HG02870 (cell line): ENCODE data around the gene HS6ST2.

Experiments
- ATAC-seq: cut with Tn5 transposase; IDR thresholded peaks from one replicate; pipeline ENCODE4 v1.9.1; 2021; ENCODE audit warnings: mild to moderate bottlenecking, moderate library complexity; ENCODE audit not compliant: unreplicated experiment

The HS6ST2 gene

DNA sequence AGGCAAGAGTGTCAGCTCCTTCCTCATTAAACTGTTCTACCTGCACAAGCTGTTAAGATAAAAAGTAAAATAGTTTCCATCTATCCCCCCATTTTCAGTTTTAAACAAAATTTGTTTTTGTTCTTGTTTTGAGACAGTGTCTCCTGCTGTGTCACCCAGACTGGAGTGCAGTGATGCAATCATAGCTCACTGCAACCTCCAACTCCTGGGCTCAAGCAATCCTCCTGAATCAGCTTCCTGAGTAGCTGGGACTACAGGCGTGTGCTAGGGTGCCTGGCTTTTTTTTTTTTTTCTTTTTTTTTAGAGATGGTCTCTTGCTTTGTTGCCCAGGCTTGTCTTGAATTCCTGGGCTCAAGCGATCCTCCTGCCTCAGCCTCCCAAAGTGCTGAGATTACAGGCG, 105.4 kb downstream of the HS6ST2 start:
- ATAC-seq, result no peak

DNA sequence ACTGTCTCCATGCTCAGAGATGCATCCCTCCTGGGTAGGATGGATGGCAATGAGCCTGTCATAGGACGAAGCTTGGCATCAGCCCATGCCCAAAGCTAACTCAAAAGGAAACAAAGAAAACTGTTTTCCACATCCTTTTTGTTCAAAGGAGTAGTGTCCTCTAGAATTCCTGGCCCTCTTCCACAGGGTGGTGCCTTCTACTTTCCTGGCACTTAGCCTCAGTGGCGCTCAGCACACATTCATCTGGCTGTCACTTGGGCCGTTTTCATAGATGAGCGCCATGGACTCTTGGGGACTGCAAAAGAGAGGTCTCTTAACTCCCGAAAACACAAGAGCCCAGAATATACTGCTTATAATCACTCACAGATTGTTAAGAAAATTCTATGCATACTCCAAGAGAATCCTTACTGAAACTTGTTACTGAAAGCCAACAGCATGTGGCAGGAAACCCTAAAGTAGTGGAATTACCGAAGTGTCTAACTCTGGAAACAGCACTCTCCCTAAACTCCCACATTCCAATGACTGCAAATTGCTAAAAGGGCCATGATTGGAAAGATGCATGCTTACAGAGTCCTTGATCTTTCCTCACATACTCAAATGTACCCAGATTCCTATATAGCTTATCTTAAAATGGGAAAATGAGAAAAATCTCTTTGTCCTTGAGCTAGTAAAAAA, 110.0 kb downstream of the HS6ST2 start:
- ATAC-seq, result no peak

DNA sequence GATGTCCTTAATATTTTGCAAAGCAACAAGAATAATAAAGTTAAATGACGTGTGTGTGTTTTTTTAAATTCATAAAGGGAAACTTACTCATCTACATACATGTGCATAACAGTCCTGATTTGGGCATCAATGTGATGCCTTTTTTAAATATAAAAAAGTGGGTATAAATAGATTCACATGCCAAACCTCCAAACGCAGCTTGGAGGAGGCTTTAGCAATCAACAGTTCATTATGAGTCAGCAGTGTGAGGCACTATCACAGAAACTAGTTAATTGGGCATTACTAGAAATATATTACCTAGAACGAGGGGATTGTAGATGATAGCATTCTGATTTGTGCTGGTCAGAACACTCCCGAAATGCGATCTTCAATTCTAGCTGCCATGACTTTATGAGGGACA, 115.1 kb downstream of the HS6ST2 start:
- ATAC-seq, result no peak

DNA sequence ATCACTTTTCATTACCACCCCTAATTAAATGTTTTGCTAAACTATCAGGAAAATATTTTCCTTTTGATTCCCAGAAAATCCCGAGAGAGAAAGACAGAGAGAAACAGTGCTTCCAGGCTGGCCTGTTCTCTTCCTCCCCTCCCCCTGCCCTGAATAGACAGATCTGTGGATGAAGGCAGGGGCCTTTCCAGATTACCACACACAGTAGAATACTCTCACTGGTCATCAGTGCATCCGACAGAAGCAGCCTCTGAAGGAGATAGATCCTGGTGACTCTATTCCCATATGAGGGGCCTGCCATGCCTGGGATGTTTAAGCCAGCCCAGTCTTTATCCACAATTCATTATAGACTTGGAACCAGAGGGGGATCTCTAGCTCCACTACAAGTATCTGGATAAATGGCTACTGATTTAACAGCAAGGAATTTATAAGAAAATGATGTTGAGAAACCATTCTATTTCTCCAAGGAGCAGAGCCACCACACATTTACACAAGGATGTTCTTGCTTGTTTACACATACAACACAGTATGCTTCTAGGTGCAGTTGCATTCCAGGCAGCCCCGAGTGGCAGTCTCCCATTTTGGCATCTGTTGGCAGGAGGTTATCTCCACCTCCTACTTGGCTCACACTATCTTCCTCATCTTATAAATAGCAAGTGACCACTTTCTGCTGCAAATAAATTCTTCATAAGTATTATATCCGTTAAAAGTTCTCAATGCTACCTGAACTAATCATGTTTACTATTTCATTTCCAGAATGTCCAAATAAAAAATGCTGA, 115.8 kb downstream of the HS6ST2 start:
- no peak for ATAC-seq

DNA sequence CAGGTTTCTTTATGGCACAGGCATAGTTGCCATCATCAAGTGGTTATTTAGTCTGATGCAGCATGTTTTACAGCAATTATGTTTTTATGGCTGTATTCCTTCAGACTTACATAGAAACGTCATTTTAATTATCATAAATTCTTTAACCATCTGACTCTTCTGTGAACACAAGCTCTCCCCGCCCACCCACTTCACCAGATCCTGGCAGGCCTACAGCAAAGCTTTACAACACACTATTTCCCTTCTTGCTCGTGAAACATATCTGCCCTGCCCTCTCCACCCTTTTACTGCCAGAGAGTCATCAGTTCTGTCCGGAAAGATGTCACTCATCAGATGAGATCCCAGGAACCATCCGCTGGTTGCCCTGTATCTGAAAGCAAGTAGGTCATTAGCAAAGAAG, 120.5 kb downstream of the HS6ST2 start:
- ATAC-seq, result no peak

GRCh38 chrX:132837126-132837525, 121.3 kb downstream of the HS6ST2 start:
- no peak for ATAC-seq

- ATAC-seq, result no peak
Observed at GRCh38 chrX:132836471-132836870, 122.0 kb downstream of the HS6ST2 start.

DNA sequence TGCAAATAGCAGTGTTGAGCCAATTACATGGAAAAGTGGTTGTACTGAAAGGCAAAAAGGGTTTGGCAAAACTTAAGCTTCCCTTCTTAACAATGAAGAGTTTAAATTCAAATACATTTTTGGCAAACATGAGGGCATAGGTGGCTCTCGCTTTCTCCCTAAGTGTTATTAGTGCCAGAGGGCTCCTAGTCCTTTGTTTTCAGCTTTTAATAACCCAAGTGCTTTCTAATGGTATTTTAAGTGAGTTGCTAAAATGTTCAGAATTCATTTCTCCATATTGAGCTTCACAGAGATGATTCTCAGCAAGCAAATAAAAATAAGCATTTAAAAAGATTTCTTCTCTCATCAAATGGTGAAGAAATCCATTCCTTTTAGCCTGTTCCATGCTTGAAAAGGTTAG, 123.7 kb downstream of the HS6ST2 start:
- ATAC-seq, result no peak

GRCh38 chrX:132834109-132834508, 124.3 kb downstream of the HS6ST2 start:
- no peak for ATAC-seq

DNA sequence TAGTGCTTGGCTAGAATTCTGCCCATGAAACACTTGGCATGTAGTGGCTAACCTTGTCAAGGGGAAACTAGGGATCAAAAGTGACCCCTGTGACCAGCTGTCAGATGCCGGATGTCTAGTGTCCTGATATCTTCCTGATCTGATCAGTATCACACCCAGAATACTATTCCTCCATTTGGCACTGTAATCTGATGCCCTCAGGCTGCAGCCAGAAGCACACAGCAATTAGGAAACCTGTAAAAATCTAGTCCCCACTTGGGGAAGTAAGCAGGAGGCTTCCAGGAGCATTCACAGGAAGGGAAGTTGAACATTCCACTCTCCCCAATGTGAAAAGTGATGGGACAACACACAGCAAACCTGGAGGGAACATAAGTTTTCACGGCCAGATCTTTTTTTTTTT, 125.1 kb downstream of the HS6ST2 start:
- ATAC-seq, result no peak

DNA sequence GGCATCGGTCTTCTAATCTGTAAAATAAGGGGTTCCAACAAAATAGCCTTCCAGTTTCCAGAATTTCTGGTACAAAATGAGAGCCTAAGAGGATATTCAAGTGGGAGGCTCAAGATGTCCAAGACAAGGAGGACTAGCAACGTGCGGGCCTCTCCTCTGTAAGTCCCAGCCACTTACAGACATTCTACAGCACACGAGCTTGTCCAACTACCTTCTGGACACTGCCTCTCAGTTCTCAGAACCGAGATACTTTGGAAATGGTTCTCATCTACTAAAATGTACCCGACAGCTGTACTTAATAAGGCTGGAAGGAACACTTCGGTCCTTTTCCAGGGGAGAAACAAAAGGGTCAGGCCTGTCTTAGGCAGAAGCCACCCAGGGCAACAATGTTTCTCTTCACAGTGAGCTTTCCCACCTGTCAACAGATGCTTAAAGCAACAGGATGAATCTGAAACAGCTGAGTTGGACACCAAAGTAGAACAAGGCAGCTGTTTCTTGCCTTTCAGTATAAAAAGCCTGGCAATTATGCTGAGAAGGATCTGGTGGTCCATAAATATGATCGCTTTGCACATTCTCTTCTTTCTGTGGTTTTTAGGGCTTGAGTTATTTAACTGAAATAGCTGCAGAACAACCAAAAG, 127.0 kb downstream of the HS6ST2 start:
- no peak for ATAC-seq

GRCh38 chrX:132822634-132823012, 135.8 kb downstream of the HS6ST2 start:
- ATAC-seq, result no peak

GRCh38 chrX:132821974-132822633, 136.3 kb downstream of the HS6ST2 start:
- no peak for ATAC-seq

GRCh38 chrX:132820675-132821074, 137.8 kb downstream of the HS6ST2 start:
- no peak for ATAC-seq

DNA sequence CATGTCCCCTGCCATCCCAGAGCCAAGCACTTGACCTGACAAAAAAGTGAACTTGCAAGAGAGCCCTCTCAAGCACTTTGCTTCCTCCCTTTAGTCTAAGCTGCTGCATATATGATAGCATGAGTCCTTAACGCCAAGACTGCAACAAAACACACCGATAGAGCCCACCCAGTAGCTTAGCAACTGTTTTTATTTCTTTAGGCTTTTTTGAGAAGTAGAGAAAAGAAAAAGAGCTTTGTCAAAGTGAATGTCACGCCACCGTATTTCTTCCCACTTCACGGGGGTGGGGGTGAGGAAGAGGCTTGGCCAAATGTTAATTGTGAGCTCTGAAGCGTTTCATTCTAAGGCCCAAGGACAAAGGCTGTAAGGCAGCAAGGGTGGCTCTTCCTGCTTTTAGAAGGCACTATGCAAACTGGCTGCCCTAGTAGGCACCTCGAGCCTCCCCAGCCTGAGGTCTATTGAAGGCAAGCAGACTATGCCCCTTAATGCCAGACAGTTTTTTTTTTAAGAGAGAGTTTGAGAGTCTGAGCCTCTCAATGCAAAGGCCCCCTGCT, 138.6 kb downstream of the HS6ST2 start:
- no peak for ATAC-seq

DNA sequence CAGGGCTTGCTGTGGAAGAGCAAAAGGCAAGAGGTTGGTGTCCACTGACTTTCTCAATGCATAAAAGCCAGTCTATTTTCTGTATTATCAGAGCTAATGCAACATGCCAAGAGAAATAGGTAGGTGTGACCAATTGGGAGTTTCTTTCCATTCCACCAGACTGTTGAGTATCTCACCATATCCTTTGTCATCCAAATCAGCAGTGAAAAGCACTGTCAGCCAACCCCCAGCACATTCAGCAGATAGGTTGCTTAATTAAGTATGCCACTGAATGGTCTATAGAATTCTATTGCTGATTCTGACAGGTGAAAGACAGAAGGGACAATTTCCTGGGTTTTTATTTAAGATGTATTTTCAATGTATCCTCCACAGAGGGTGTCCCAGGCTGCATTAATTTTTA, 139.8 kb downstream of the HS6ST2 start:
- ATAC-seq, result no peak

- ATAC-seq, result no peak
Observed at GRCh38 chrX:132815643-132816042, 142.8 kb downstream of the HS6ST2 start.

DNA sequence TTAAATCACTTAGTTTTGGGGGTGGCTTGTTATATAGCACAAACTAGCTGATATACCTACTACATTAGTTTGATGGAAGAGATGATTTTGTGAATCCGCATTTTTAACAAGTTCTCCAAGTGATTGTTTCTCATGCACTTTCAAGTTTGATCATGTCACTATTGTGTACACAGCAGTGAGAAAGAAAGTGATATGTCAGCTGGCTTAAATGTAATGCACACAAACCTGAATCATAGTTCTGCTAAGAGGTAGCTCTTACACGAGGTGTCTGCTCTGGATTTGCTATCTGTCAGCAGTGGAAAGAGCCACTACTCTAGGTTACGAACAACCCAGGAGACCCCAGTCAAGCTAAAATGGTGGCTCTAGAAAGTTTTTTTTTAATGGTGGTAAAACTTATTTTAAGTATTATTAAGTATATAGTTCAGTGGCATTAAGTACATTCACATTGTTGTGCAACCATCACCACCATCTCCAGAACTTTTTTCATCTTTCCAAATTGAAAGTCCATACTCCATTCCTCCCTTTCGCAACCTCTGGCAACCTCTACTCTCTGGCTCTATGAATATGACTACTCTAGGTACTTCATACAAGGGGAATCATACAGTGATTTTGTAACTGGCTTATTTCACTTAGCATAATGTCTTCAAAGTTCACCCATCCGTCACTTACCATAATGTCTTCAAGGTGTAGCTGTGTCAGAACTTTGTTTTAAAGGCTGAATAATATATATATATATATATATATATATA, 147.3 kb downstream of the HS6ST2 start:
- ATAC-seq, result no peak

GRCh38 chrX:132810488-132810887, 147.9 kb downstream of the HS6ST2 start:
- no peak for ATAC-seq

DNA sequence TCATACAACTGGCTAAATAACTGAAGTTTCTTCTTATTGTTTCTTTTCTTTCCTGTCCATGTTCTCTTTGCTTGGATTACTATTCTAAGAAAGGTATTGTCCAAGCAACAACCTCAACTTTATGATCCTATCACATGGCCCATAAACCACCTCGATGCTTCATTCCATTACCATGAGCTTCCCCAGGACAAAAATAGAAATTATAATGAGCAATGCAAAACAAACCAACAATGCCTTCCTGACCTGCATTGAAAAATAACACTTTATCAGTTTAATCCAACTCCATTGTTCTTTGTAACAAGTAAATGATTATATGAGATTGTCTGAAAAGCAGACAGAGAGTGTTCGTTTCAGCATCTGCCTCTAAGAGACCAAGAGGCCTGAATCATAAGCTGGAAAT, 148.8 kb downstream of the HS6ST2 start:
- no peak for ATAC-seq
